Ovary (tissue), 3 donors: ENCODE results near the gene TFDP1.

Source experiments
- CTCF ChIP-seq, 3 donors: fragments of 450-650 bp in 2 of 3; fragments of 200-600 bp in 1 of 3; IDR thresholded peaks; one replicate each; pipeline versions ENCODE4 v1.5.1 to v1.8.0; 2016 to 2022; ENCODE audit warnings: antibody characterized with exemption in 3 of 3, mild to moderate bottlenecking in 1 of 3
- EP300 ChIP-seq: sonication (generic); formaldehyde crosslinking; IDR thresholded peaks from one replicate; pipeline ENCODE4 v1.6.1; 2017; ENCODE audit warnings: antibody characterized with exemption
- POLR2A ChIP-seq: fragments of 450-650 bp; IDR thresholded peaks from one replicate; pipeline ENCODE4 v1.6.1; 2017; ENCODE audit warnings: antibody characterized with exemption, mild to moderate bottlenecking, moderate library complexity
- donor health status: DM: no; HTN: no; CAD: no.

GRCh38 chr13:113588394-113589111 lies 4.0 kb downstream of the TFDP1 start:
- TF ChIP-seq POLR2A (no peak), CTCF (IDR thresholded peaks at IDR 0.05) (no peak), EP300 (no peak)
